ENCODE results near the gene ACSL3.

Gene ACSL3

DNA sequence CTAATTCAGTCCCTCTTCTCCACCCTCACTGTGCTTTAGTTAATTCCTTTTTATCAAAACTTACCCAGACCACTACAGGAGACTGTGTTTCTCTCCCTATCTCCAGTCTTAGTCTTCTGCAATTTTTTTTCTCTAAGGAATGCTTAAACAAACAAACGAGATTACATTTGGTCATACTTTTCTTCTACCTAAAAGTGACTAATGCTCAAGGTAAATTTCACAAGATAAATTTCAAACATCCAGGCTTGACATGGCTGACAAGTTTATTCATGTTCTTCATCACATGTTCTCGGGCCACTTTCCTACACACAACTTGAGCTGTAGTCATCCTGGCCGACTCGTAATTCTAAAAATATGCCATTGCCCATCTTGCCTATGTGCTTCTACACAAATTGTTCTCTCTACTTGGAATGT lies 23.2 kb upstream of the ACSL3 start:
- no peaks in the 10 kb centered on the region for H3K36me3 ChIP-seq (replicated peaks in 1 of 2; ENCODE audit: control insufficient read depth in 2 of 2, insufficient read depth in 2 of 2, low read length in 2 of 2)
- H3K23ac ChIP-seq (ENCODE audit: low read depth, low read length, poor library complexity), result no peak overlapping the region
- H3K79me1 ChIP-seq (ENCODE audit: low read depth, low read length), result no peaks in the 10 kb centered on the region
- no peak overlapping the region for H2BK5ac ChIP-seq (ENCODE audit: low read length)
- H3K27ac ChIP-seq (replicated peaks; ENCODE audit: low read length), result no peak overlapping the region
- H2BK120ac ChIP-seq (ENCODE audit: low read depth, low read length), result no peak overlapping the region
- no peak overlapping the region for H3K14ac ChIP-seq (ENCODE audit: low read length)
- no peaks in the 10 kb centered on the region for H3K9me3 ChIP-seq (replicated peaks in 1 of 2; ENCODE audit: control insufficient read depth in 2 of 2, insufficient read depth in 1 of 2, low read depth in 1 of 2, low read length in 2 of 2)
- no CpG with 5 or more reads among the region's 4 CpGs for WGBS, 2 donors (ENCODE audit: extremely low coverage in 2 of 2, insufficient read length in 2 of 2, insufficient replicate concordance in 1 of 2)
- H2AFZ ChIP-seq (ENCODE audit: low read length), result no peak overlapping the region
- H3K27me3 ChIP-seq (ENCODE audit: control insufficient read depth in 3 of 3, insufficient read depth in 3 of 3, low read depth in 1 of 3, low read length in 3 of 3), result no peaks in the 10 kb centered on the region
- H3K4me1 ChIP-seq (ENCODE audit: control insufficient read depth in 2 of 2, insufficient read depth in 1 of 2, low read depth in 1 of 2, low read length in 2 of 2), result no peaks in the 10 kb centered on the region
- no peak overlapping the region for H3K9ac ChIP-seq (ENCODE audit: low read depth, low read length, poor library complexity)
- H2BK15ac ChIP-seq (ENCODE audit: low read length), result no peak overlapping the region
- no peak for DNase-seq (ENCODE audit: low spot score)
- no peak overlapping the region for H4K8ac ChIP-seq (ENCODE audit: low read depth, low read length)
- H2BK12ac ChIP-seq (ENCODE audit: low read length), result no peak overlapping the region
- no peak overlapping the region for H3K4me3 ChIP-seq (ENCODE audit: low read length in 2 of 2)
- no peak overlapping the region for H2AK5ac ChIP-seq (ENCODE audit: low read depth, low read length)
- no peak overlapping the region for H3K4me2 ChIP-seq (ENCODE audit: insufficient read depth, low read length, poor library complexity, severe bottlenecking)
- H3K4ac ChIP-seq (ENCODE audit: low read length), result no peak overlapping the region
- H4K91ac ChIP-seq (ENCODE audit: low read depth, low read length, poor library complexity), result no peak overlapping the region
- no peak overlapping the region for H3K18ac ChIP-seq (ENCODE audit: low read length)

- Histone ChIP-seq H3K79me1 (ENCODE audit: low read depth, low read length) (no peaks in the 10 kb centered on the region), H3K9me3 (replicated peaks in 1 of 2; ENCODE audit: control insufficient read depth in 2 of 2, insufficient read depth in 1 of 2, low read depth in 1 of 2, low read length in 2 of 2) (no peaks in the 10 kb centered on the region), H2AFZ (ENCODE audit: low read length) (peak overlapping the region; percentile 22), H3K9ac (ENCODE audit: low read depth, low read length, poor library complexity) (no peak overlapping the region), H3K23ac (ENCODE audit: low read depth, low read length, poor library complexity) (no peak overlapping the region), H3K27ac (replicated peaks; ENCODE audit: low read length) (no peak overlapping the region), H3K4me1 (ENCODE audit: control insufficient read depth in 2 of 2, insufficient read depth in 1 of 2, low read depth in 1 of 2, low read length in 2 of 2) (no peaks in the 10 kb centered on the region), H4K91ac (ENCODE audit: low read depth, low read length, poor library complexity) (no peak overlapping the region), H3K4ac (ENCODE audit: low read length) (no peak overlapping the region), H4K8ac (ENCODE audit: low read depth, low read length) (no peak overlapping the region), H3K4me3 (ENCODE audit: low read length in 2 of 2) (no peak overlapping the region), H2BK15ac (ENCODE audit: low read length) (no peak overlapping the region), H2AK5ac (ENCODE audit: low read depth, low read length) (no peak overlapping the region), H2BK12ac (ENCODE audit: low read length) (no peak overlapping the region), H2BK5ac (ENCODE audit: low read length) (no peak overlapping the region), H3K18ac (ENCODE audit: low read length) (no peak overlapping the region), H2BK120ac (ENCODE audit: low read depth, low read length) (no peak overlapping the region), H3K4me2 (ENCODE audit: insufficient read depth, low read length, poor library complexity, severe bottlenecking) (no peak overlapping the region), H3K14ac (ENCODE audit: low read length) (no peak overlapping the region), H3K27me3 (ENCODE audit: control insufficient read depth in 3 of 3, insufficient read depth in 3 of 3, low read depth in 1 of 3, low read length in 3 of 3) (no peaks in the 10 kb centered on the region), H3K36me3 (replicated peaks in 1 of 2; ENCODE audit: control insufficient read depth in 2 of 2, insufficient read depth in 2 of 2, low read length in 2 of 2) (no peaks in the 10 kb centered on the region)
- no CpG with 5 or more reads among the region's 3 CpGs for WGBS, 2 donors (ENCODE audit: extremely low coverage in 2 of 2, insufficient read length in 2 of 2, insufficient replicate concordance in 1 of 2)
- no peak for DNase-seq (ENCODE audit: low spot score)
Observed at GRCh38 chr2:222840060-222840802, 20.6 kb upstream of the ACSL3 start.

- Histone ChIP-seq H3K27ac (replicated peaks; ENCODE audit: low read length) (no peak overlapping the region), H3K4me3 (ENCODE audit: low read length in 2 of 2) (no peak overlapping the region), H2BK120ac (ENCODE audit: low read depth, low read length) (no peak overlapping the region), H2BK5ac (ENCODE audit: low read length) (no peak overlapping the region), H2BK12ac (ENCODE audit: low read length) (no peak overlapping the region), H3K27me3 (ENCODE audit: control insufficient read depth in 3 of 3, insufficient read depth in 3 of 3, low read depth in 1 of 3, low read length in 3 of 3) (no peaks in the 10 kb centered on the region), H3K23ac (ENCODE audit: low read depth, low read length, poor library complexity) (no peak overlapping the region), H2AK5ac (ENCODE audit: low read depth, low read length) (no peak overlapping the region), H3K14ac (ENCODE audit: low read length) (no peak overlapping the region), H2AFZ (ENCODE audit: low read length) (peak overlapping the region; percentile 42), H4K8ac (ENCODE audit: low read depth, low read length) (no peak overlapping the region), H3K4me2 (ENCODE audit: insufficient read depth, low read length, poor library complexity, severe bottlenecking) (no peak overlapping the region), H3K9ac (ENCODE audit: low read depth, low read length, poor library complexity) (no peak overlapping the region), H2BK15ac (ENCODE audit: low read length) (no peak overlapping the region), H3K79me1 (ENCODE audit: low read depth, low read length) (no peaks in the 10 kb centered on the region), H3K4me1 (ENCODE audit: control insufficient read depth in 2 of 2, insufficient read depth in 1 of 2, low read depth in 1 of 2, low read length in 2 of 2) (no peaks in the 10 kb centered on the region), H3K36me3 (replicated peaks in 1 of 2; ENCODE audit: control insufficient read depth in 2 of 2, insufficient read depth in 2 of 2, low read length in 2 of 2) (no peaks in the 10 kb centered on the region), H4K91ac (ENCODE audit: low read depth, low read length, poor library complexity) (no peak overlapping the region), H3K4ac (ENCODE audit: low read length) (no peak overlapping the region), H3K9me3 (replicated peaks in 1 of 2; ENCODE audit: control insufficient read depth in 2 of 2, insufficient read depth in 1 of 2, low read depth in 1 of 2, low read length in 2 of 2) (no peaks in the 10 kb centered on the region), H3K18ac (ENCODE audit: low read length) (no peak overlapping the region)
- DNase-seq (ENCODE audit: low spot score), result no peak
- WGBS, 2 donors (ENCODE audit: extremely low coverage in 2 of 2, insufficient read length in 2 of 2, insufficient replicate concordance in 1 of 2), result no CpG with 5 or more reads among the region's 3 CpGs
Observed at GRCh38 chr2:222842491-222843174, 18.2 kb upstream of the ACSL3 start.

- no peak overlapping the region for H3K23ac ChIP-seq (ENCODE audit: low read depth, low read length, poor library complexity)
- no peaks in the 10 kb centered on the region for H3K36me3 ChIP-seq (replicated peaks in 1 of 2; ENCODE audit: control insufficient read depth in 2 of 2, insufficient read depth in 2 of 2, low read length in 2 of 2)
- no peak overlapping the region for H3K18ac ChIP-seq (ENCODE audit: low read length)
- H2AK5ac ChIP-seq (ENCODE audit: low read depth, low read length), result no peak overlapping the region
- H3K79me1 ChIP-seq (ENCODE audit: low read depth, low read length), result no peaks in the 10 kb centered on the region
- no peak overlapping the region for H2BK15ac ChIP-seq (ENCODE audit: low read length)
- no peak overlapping the region for H3K14ac ChIP-seq (ENCODE audit: low read length)
- no peaks in the 10 kb centered on the region for H3K4me1 ChIP-seq (ENCODE audit: control insufficient read depth in 2 of 2, insufficient read depth in 1 of 2, low read depth in 1 of 2, low read length in 2 of 2)
- H4K91ac ChIP-seq (ENCODE audit: low read depth, low read length, poor library complexity), result no peak overlapping the region
- no peak overlapping the region for H2BK12ac ChIP-seq (ENCODE audit: low read length)
- no peak overlapping the region for H2BK120ac ChIP-seq (ENCODE audit: low read depth, low read length)
- H3K9ac ChIP-seq (ENCODE audit: low read depth, low read length, poor library complexity), result no peak overlapping the region
- H3K4me2 ChIP-seq (ENCODE audit: insufficient read depth, low read length, poor library complexity, severe bottlenecking), result no peak overlapping the region
- no peak for DNase-seq (ENCODE audit: low spot score)
- no peak overlapping the region for H3K4ac ChIP-seq (ENCODE audit: low read length)
- no peak overlapping the region for H2BK5ac ChIP-seq (ENCODE audit: low read length)
- no CpG with 5 or more reads among the region's 6 CpGs for WGBS, 2 donors (ENCODE audit: extremely low coverage in 2 of 2, insufficient read length in 2 of 2, insufficient replicate concordance in 1 of 2)
- H3K27me3 ChIP-seq (ENCODE audit: control insufficient read depth in 3 of 3, insufficient read depth in 3 of 3, low read depth in 1 of 3, low read length in 3 of 3), result no peaks in the 10 kb centered on the region
- H2AFZ ChIP-seq (ENCODE audit: low read length), result peak overlapping the region; percentile 46
- no peak overlapping the region for H3K27ac ChIP-seq (replicated peaks; ENCODE audit: low read length)
- H4K8ac ChIP-seq (ENCODE audit: low read depth, low read length), result no peak overlapping the region
- no peaks in the 10 kb centered on the region for H3K9me3 ChIP-seq (replicated peaks in 1 of 2; ENCODE audit: control insufficient read depth in 2 of 2, insufficient read depth in 1 of 2, low read depth in 1 of 2, low read length in 2 of 2)
- no peak overlapping the region for H3K4me3 ChIP-seq (ENCODE audit: low read length in 2 of 2)
Observed at GRCh38 chr2:222844323-222844722, 16.5 kb upstream of the ACSL3 start.
